ENCODE measurements around the gene PDE6C.

GRCh38 chr10:93579089-93579488, 33.2 kb upstream of the PDE6C start:
- TF ChIP-seq CTCF (IDR thresholded peaks at IDR 0.05; ENCODE audit: insufficient read depth, low read depth, low read length), result no peak
- TF ChIP-seq EZH2 (IDR thresholded peaks at IDR 0.05; ENCODE audit: insufficient read depth, low read length), result no peak
